Body of pancreas (tissue), 4 donors: ENCODE measurements around the gene C11orf98.
"Not testable (repeated sequence)": the region's sequence is repeated elsewhere in the genome, so short reads cannot be mapped to it uniquely, and the experiment has no call there.

Experiments
- CTCF ChIP-seq, 7 experiments: fragments of 450-650 bp in 4 of 7; fragments of 200-600 bp in 3 of 7; sonication (generic) in 3 of 7; IDR thresholded peaks; one replicate each; pipeline ENCODE4 v1.5.1; 2016 to 2019; ENCODE audit warnings: antibody characterized with exemption in 7 of 7
- POLR2A ChIP-seq, 3 donors: fragments of 450-650 bp; IDR thresholded peaks; one replicate each; pipeline ENCODE4 v1.6.1; 2016; ENCODE audit warnings: antibody characterized with exemption in 3 of 3, mild to moderate bottlenecking in 2 of 3

- TF ChIP-seq CTCF, POLR2A (IDR thresholded peaks at IDR 0.05): not testable (repeated sequence)
Measured at GRCh38 chr11:62675415-62675814, 10.4 kb upstream of the C11orf98 start.
